SH-SY5Y (cell line): Measurements from ENCODE around the gene SPATA21.

Experiments used
- GATA2 ChIP-seq: IDR thresholded peaks from 2 replicates; pipeline ENCODE4 v1.6.1; 2011; ENCODE audit warnings: mild to moderate bottlenecking, low read depth, low read length
- GATA3 ChIP-seq: IDR thresholded peaks from 2 replicates; pipeline ENCODE4 v1.6.1; 2011; ENCODE audit warnings: low read depth, mild to moderate bottlenecking, low read length, moderate library complexity

The SPATA21 gene

DNA sequence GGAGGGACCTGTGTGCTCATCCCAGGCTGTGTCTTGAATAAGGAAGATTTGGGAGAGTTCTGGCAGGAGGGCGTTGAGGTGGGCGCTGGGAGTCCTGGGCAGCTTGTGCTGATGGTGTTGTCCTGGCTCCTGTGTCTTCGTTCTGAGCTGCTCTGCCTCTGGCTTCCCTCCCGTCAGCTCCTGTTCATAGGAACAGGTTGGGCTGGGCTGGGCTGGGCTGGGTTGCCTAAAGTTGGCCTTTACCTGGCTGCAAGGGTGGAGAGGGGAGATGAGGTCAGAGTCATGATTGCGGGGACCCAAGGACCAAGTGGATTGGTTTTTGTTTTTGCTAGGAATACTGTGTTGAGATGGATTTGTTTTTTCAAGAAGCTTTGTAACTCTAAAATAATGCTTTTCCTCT, 12.4 kb upstream of the SPATA21 start:
- no peak for TF ChIP-seq GATA2
- no peak for TF ChIP-seq GATA3

DNA sequence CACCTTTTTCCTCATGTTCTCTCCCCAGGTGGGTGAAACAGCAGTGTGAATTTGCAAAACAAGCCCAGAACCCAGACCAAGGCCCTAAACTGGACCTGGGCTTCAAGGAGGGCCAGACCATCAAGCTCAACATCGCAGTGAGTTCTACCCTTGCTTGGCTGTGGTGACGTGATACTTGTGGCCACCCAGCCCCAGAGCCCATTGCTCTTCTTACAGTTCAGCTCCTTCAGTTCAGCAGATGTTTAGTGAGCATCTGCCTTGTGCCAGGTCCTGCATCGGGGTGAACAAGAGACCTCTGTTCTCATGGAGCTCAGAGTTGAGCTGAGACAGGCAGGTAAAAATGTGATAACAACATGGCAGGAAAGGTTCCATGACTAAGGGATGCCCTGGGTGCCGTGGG, 11.8 kb upstream of the SPATA21 start:
- no peak for TF ChIP-seq GATA2
- no peak for TF ChIP-seq GATA3

DNA sequence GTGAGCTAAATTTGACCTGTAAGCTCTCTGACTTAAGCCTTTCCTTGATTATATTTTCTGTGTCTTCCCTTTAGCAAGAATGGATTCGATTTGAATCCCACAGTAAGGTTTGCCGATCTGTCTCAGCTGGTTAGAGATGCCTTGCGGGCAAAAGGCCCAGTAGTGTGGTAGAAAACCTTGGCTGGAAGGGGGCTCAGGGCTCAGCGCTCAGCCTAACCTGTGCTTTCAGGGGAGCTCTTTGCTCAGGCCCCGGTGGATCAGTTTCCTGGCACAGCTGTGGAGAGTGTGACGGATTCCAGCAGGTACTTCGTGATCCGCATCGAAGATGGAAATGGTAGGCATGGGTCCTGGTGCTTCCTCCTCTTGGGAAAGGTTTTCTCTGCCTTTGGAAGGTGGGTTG, 10.4 kb upstream of the SPATA21 start:
- no peak for TF ChIP-seq GATA3
- no peak for TF ChIP-seq GATA2

DNA sequence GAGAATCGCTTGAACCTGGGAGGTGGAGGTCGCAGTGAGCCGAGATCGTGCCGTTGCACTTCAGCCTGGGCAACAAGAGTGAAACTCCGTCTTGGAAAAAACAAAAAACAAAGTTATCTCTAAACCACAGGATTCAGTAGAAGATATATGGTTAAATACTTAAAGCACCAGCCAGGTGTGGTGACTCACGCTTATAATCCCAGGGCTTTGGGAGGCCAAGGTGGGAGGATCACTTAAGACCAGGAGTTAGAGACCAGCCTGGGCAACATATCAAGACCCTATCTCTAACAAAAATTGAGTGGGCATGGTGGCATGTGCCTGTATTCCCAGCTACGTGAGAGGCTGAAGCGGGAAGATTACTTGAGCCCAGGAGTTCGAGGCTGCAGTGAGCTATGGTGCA, 8.9 kb upstream of the SPATA21 start:
- TF ChIP-seq GATA3, result no peak
- no peak for TF ChIP-seq GATA2

DNA sequence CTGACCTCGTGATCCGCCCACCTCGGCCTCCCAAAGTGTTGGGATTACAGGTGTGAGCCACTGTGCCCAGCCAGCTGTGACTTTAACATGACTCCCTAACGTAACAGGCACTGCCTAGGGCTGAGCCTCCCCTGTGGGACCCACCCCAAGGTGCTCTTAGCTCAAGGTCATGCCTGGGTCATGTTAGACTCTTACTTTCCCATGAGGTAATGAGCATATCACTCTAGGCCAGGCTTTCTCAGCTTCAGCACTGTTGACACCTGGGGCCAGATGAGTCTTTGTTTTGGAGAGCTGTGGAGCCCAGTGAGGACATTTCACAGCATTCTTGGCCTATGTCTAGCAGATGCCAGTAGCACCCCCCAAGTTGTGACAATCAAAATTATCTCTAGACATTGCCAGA, 7.8 kb upstream of the SPATA21 start:
- TF ChIP-seq GATA2 (no peak), GATA3 (no peak)

DNA sequence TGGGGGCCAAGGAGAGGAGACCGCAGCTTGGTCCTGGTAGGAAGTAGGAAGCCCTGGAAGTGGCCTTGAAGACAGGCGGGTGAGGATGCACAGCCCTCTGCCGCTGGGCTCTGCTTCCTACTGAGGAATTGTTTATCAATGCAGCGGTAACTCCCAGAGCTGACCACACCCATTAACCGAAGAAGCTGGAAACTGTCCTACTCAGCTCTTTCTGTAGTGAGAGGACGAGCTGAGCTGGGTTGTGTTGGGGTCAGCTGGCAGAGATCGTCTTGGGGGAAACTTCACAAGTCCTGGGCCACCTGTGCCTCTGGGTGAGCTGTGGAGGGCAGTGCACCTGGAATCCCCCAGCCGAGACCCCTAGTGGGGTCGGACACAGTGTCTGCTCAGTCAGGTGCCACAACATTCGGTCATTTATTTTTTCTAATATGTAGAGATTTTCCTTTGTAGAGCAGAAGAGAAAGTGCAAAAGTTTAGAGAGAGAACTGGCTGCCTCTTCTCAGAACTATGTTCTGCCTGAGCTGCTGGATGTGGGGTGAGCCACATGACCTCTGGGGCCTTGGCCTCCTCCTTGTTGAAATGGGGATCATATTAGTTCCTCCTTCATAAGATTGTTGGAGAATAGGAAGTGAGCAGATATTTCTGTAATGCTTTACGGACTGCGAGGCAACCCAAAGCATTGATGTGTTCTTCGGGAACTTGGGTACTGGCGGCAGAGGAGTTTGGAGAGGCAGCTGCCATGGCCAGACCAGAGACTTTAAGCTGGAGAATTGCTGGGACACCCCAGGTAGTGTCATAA, 6.9 kb upstream of the SPATA21 start:
- TF ChIP-seq GATA3 (no peak), GATA2 (no peak)

DNA sequence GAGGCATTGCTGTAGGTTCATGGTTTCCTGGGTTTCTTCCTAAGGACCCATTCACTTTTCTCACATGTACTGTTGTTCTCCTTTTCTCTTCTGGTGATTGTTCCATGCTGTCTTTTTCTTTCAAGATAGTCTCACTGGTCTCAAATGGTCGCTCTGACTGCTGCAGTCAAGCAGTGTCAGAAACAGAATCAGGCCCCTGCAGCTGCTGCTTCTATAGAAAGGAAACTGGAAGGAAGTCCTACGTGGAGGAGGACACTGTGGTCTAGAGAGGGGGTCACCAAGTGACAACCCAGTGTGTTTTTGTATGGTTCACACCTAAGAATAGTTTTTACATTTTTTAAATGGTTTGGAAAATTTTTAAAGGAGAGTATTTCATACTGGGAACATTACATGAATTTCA, 5.7 kb upstream of the SPATA21 start:
- TF ChIP-seq GATA3 (no peak), GATA2 (no peak)

DNA sequence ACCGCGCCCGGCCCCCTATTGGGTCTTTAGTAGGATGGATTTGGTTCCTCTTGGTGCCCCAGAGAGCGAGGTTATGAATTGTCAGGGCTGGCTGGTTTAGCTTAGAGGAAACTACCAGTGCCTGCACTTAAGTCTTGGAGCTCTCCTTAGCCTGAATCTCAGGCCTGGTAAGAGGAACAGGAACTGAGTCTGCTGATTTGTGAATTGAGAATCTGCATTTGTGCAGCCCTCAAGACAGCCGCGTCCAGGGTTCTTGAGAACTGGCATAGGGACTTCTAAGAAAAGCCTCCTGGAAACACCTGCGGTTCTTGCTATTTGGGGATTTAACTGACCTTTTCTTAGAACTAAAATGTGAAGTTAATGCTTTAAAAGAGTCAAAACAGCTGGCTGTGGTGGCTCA, 5.0 kb upstream of the SPATA21 start:
- no peak for TF ChIP-seq GATA3
- TF ChIP-seq GATA2, result no peak

DNA sequence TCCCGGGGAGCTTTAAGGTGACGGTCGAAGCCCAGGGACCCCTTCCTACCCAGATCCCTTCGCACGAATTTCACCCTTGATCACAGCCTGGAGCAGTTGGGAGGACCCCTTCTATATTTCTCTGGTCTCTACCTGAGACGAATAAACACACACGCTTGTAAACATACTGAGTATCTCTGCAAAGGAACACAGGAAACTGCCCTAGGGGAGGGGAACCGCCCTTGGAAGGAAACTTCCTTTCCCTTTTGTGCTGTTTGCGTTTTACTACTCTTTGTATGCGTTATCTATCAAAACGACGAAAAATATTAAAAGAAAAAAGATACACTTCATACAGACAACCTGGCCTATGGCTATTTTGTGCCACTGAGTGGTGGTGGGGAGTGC, 4.0 kb upstream of the SPATA21 start:
- TF ChIP-seq GATA3, result no peak
- no peak for TF ChIP-seq GATA2

DNA sequence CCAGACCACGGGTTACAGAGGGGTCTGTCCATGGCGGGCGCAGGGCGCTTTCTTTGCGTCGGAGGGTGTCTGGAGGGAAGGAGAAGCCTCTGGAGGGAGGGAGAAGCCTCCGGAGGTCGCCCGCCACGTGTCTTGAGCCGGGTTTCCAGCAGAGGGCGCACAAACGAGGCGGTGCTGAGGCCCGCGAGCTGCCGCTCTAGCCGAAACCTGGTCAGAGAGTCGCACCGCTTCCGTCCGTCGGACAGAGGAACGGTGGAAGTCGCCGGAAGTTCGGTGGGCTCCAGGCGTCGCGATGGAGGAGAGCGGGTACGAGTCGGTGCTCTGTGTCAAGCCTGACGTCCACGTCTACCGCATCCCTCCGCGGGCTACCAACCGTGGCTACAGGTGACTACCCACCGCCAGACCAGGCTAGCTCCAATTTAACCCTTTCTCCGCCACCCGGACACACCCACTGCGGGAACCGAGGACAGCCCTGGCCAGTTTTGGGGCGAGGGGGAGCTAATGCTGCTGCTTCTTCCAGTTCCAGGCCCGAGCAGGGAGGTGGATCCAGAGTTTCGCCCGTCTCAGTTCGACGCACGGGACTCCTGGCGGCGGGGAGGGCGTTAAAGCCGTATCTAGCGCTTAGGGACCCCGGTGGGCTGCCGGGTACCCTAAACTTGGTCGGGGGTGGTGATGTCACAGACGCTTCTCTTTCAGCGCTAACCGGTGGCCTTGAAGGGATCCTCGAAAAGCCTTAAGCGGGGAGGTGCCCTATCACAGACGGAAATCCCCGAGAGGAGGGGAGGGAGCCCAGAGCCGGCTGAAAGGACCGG, 3.5 kb upstream of the SPATA21 start, which contains the start of gene NECAP2:
TSS of gene NECAP2 (plus strand) at position 255 of the 812 bp plus-strand sequence. CDS start at position 293, 38 bp downstream.
- no peak for TF ChIP-seq GATA2
- no peak for TF ChIP-seq GATA3

DNA sequence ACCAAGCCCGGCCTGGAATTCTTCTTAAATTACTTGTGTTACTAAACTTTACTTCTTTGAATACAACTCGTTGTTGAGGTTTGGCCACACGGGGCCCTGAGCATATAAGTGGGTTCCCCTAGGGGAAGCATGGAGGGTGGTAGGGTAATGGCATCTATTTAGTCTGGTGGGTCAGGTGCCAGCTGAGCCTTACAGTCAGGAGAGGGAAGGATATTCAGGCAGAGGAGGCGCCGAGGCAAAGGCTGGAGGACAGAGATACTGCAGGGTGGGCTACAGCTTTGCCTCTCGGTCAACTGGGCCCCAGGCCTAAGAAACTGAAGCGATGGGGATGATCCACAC, 2.9 kb upstream of the SPATA21 start:
- TF ChIP-seq GATA2, result no peak
- TF ChIP-seq GATA3, result no peak

DNA sequence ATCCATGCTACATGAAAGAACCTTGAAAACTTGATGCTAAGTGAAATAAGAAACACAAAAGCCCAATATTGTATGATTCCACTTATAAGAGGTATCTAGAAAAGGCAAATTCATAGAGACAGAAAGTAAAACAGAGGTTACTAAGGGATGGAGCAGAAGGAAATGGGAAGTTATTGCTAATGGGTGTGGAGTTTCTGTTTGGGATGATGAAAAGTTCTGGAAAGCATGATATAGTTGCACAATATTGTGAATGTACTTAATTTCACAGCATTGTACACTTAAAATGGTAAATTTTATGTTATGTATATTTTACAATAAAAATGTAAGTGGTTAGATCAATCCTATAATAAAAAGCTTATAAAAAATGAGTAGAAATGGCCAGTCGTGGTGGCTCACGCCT, 1.7 kb upstream of the SPATA21 start:
- no peak for TF ChIP-seq GATA3
- TF ChIP-seq GATA2, result no peak

DNA sequence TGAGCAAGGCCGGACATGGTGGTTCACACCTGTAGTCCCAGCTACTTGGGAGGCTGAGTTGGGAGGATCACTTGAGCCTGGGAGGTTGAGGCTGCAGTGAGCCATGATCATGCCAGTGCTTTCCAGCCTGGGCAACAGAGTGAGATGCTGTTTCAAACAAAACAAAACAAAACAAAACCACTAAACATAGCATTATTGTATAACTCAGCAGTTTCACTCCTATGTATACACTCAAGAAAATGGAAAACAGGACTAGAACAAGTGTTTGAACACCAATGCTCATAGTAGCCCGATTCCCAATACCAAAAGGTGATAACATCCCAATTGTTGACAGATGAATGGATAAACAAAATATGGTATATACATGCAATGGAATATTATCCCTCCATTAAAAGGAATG, 1.3 kb upstream of the SPATA21 start:
- TF ChIP-seq GATA2, result no peak
- no peak for TF ChIP-seq GATA3

DNA sequence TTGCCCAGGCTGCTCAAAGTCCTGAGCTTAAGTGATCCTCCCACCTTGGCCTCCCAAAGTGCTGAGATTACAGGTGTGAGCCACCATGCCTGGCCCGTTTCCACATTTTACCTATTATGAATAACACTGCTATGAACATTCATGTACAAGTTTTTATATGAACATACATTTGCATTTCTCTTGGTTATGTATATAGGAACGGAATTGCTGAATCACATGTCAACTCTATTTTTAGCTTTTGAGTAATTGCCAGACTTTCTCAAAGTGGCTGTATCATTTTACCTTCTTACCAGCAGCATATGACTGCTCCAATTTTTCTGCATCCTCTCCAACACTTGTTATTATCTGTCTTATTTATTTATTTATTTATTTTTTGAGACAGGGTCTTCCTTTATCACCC, 2.7 kb downstream of the SPATA21 start:
- TF ChIP-seq GATA2 (no peak), GATA3 (no peak)

DNA sequence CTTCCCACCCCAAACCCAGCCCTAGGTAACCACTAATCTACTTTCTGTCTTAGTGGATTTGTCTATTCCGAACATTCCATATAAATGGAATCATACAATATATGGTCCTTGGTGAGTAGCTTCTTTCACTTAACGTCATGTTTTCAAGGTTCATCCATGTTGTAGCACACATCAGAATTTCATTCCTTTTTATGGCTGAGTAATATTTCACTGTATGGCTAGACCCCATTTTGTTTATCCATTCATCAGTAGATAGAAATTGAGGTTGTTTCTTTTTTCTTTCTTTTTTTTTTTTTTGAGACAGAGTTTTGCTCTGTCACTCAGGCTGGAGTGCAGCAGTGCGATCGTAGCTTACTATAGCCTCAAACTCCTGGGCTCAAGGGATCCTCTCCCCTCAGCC, 3.2 kb downstream of the SPATA21 start:
- TF ChIP-seq GATA2 (no peak), GATA3 (no peak)

DNA sequence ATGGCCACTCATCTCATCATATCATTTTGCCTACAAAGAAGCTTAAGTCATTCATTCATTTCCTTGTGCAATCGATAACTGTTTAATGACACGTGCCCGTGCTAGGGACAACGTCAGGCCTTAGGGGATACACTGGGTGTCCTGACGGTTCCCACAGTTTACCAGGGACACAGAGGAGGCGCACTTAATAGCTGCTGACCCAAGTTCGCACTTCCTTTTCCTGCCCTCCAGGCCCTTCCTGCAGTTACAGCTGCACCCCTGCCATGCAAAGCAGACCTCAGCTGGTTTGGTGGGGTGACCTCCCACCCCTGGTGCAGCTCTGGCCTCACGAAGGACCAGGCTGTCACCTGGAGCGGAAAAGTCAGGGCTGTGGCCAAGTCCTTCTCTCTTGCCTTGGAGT, 4.2 kb downstream of the SPATA21 start:
- TF ChIP-seq GATA2 (no peak), GATA3 (no peak)
